OCI-LY3 (cell line): ENCODE measurements around the gene BIVM.

Experiments used
- H2AFZ ChIP-seq: fragments of 200-600, 300-600 bp; shearing (Covaris generic); 2 replicates; pipeline ENCODE4 v1.6.0; 2014; ENCODE audit warnings: antibody characterized with exemption, low read depth, low read length
- H3K27ac ChIP-seq: fragments of 200-600, 300-600 bp; sonication (generic); 2 replicates; pipeline ENCODE4 v1.5.1; 2014; ENCODE audit warnings: mild to moderate bottlenecking, low read length, moderate library complexity, mixed read lengths
- H3K27me3 ChIP-seq: fragments of 200-600, 300-600 bp; sonication (generic); 2 replicates; pipeline ENCODE4 v1.6.1; 2014; ENCODE audit warnings: low read depth, low read length, mixed read lengths
- H3K36me3 ChIP-seq: fragments of 200-600, 300-600 bp; sonication (generic); replicated peaks from 2 replicates; pipeline ENCODE3; 2014; ENCODE audit warnings: low read depth, low read length, mixed read lengths
- H3K4me1 ChIP-seq: fragments of 300-600, 200-600 bp; sonication (generic); 2 replicates; pipeline ENCODE4 v1.6.1; 2014; ENCODE audit warnings: low read length, mixed read lengths
- H3K4me2 ChIP-seq: fragments of 200-600, 300-600 bp; sonication (generic); 2 replicates; pipeline ENCODE4 v1.6.1; 2014; ENCODE audit warnings: low read length, mixed read lengths
- H3K4me3 ChIP-seq: fragments of 300-600, 200-600 bp; sonication (generic); 2 replicates; pipeline ENCODE4 v1.5.1; 2014; ENCODE audit warnings: antibody characterized with exemption, mild to moderate bottlenecking, low read length, moderate library complexity
- H3K79me2 ChIP-seq: fragments of 300-600, 200-600 bp; shearing (Covaris generic); 2 replicates; pipeline ENCODE4 v1.6.1; 2014; ENCODE audit warnings: mild to moderate bottlenecking, low read length, mixed read lengths
- H3K9ac ChIP-seq: fragments of 300-600, 200-600 bp; shearing (Covaris generic); 2 replicates; pipeline ENCODE4 v1.6.0; 2014; ENCODE audit warnings: mild to moderate bottlenecking, low read length, moderate library complexity
- H3K9me3 ChIP-seq: fragments of 200-600, 300-600 bp; shearing (Covaris generic); 2 replicates; pipeline ENCODE4 v1.6.1; 2014; ENCODE audit warnings: low read length, mixed read lengths; ENCODE audit not compliant: insufficient read depth
- H4K20me1 ChIP-seq: fragments of 200-600, 300-600 bp; sonication (generic); 2 replicates; pipeline ENCODE4 v1.6.1; 2016; ENCODE audit warnings: low read length, mixed read lengths; ENCODE audit not compliant: insufficient read depth
- EZH2phosphoT487 ChIP-seq: fragments of 200-600 bp; shearing (Covaris generic); IDR thresholded peaks from 2 replicates; pipeline ENCODE4 v1.6.1; 2018; ENCODE audit warnings: antibody characterized with exemption, mixed run types, low read depth
- TF ChIP-seq, protein P1 (sequence below): fragments of 200-600, 300-600 bp; sonication (generic); IDR thresholded peaks from 2 replicates; pipeline ENCODE4 v1.5.1; 2014; ENCODE audit warnings: antibody characterized with exemption, low read length, low read depth

The BIVM gene

DNA sequence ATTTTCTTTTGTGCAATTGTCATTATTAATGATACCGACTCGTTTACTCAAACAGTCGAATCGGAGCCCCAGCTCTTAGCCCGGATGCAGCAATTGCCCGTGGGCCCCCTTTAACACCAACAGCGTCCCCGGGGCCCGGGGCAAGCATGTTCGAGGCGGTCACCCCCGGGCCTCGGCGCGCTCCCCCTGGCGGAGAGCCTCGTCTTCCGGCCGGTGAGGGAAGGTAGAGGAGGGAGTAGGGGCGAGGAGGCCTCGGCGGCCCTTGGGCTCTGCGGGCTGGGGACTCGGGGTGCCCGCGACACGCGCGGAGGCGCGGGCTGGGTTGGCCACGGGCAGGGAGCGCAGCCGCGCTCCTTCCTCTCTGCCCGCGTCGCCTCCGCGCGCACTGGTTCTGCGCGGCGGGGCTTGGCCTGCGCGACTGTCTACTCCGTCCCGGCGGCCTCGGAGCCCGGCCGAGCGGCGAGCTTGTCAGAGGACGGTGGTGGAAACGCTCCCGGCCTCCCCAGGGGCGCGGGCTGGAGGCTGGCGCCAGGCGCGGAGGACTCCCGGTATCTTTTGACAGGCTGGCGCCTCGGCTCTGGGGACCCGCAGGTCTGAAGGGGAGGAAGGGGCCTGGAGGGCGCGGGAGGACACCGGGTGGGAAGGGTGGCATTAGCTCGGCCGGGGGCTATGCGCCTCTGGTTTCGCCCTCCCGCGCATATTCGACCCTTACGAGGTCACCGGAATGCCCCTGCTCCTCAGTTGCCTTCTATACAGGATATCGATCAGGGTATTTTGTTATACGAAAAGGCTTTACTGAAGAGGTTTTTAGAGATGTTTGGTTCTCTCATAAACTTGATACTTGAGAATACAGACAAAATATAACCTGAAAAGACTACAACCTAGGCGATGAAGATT, 1.5 kb downstream of the BIVM start:
- peak overlapping the region; percentile 74 for H3K9ac ChIP-seq
- H3K27me3 ChIP-seq = no peaks in the 10 kb centered on the region
- peak overlapping the region; percentile 91 for H3K4me2 ChIP-seq
- H4K20me1 ChIP-seq = no peaks in the 10 kb centered on the region
- H3K9me3 ChIP-seq = no peaks in the 10 kb centered on the region
- H3K27ac ChIP-seq = 0 out of 2 replicates have a peak overlapping the region, but pooled peaks have one; percentile 13
- peaks cover 13% of the 10 kb centered on the region for H3K79me2 ChIP-seq
- peaks cover 9% of the 10 kb centered on the region for H3K4me1 ChIP-seq
- peak overlapping the region; percentile 90 for H3K4me3 ChIP-seq
- H2AFZ ChIP-seq = peak overlapping the region; percentile 89
- TF ChIP-seq, protein P1, sequence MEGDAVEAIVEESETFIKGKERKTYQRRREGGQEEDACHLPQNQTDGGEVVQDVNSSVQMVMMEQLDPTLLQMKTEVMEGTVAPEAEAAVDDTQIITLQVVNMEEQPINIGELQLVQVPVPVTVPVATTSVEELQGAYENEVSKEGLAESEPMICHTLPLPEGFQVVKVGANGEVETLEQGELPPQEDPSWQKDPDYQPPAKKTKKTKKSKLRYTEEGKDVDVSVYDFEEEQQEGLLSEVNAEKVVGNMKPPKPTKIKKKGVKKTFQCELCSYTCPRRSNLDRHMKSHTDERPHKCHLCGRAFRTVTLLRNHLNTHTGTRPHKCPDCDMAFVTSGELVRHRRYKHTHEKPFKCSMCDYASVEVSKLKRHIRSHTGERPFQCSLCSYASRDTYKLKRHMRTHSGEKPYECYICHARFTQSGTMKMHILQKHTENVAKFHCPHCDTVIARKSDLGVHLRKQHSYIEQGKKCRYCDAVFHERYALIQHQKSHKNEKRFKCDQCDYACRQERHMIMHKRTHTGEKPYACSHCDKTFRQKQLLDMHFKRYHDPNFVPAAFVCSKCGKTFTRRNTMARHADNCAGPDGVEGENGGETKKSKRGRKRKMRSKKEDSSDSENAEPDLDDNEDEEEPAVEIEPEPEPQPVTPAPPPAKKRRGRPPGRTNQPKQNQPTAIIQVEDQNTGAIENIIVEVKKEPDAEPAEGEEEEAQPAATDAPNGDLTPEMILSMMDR = peak; percentile 76
- no peak for TF ChIP-seq EZH2phosphoT487
- H3K36me3 ChIP-seq = peaks cover 3% of the 10 kb centered on the region

DNA sequence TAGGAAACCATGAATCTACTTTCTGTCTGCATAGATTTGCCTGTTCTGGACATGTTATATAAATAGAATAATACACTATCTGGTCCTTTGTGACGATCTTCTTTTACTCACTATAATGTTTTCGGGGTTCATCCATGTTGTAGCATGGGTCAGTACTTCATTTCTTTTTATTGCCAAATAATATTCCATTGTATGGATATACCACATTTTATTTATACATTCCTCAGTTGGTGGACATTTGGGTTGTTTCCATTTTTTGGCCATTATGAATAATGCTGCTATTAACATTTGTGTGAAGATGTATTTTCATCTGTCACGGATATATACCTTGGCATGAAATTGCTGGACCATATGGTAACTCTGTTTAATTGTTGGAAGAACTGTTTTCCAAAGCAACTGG, 6.8 kb downstream of the BIVM start:
- no peaks in the 10 kb centered on the region for H3K9me3 ChIP-seq
- no peaks in the 10 kb centered on the region for H4K20me1 ChIP-seq
- peaks cover 12% of the 10 kb centered on the region for H3K79me2 ChIP-seq
- H3K4me2 ChIP-seq = no peak overlapping the region
- H3K4me3 ChIP-seq = no peak overlapping the region
- no peak overlapping the region for H3K27ac ChIP-seq
- TF ChIP-seq EZH2phosphoT487 = no peak
- TF ChIP-seq, protein P1 = no peak
- no peaks in the 10 kb centered on the region for H3K27me3 ChIP-seq
- H3K4me1 ChIP-seq = peaks cover 4% of the 10 kb centered on the region
- H3K9ac ChIP-seq = no peak overlapping the region
- no peak overlapping the region for H2AFZ ChIP-seq
- peaks cover 20% of the 10 kb centered on the region for H3K36me3 ChIP-seq

DNA sequence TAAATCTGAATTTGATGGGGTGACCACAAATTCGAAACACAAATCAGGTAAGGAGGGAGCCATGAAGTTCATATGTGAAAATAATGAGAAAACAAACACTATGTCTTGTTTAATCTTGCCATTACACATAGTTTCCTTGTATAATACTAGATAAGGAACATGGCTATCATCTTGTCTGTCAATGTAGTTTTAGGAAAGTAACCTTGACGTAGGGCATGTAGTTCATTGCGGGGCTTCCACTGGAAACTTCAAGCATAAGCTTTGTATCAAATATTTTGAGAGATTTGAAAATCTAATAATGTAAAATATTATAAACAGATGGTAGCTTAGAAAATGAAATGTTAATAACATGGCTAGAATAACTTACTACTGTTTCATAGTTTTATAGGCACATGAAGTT, 8.8 kb downstream of the BIVM start:
- Histone ChIP-seq H3K4me1 (no peaks in the 10 kb centered on the region), H3K27ac (no peak overlapping the region), H2AFZ (no peak overlapping the region), H3K36me3 (peaks cover 35% of the 10 kb centered on the region), H3K4me2 (no peak overlapping the region), H3K9me3 (peaks cover 5% of the 10 kb centered on the region; the same call in 1 of the 2 replicates), H4K20me1 (no peaks in the 10 kb centered on the region), H3K9ac (no peak overlapping the region), H3K79me2 (peaks cover 3% of the 10 kb centered on the region; the same call in 1 of the 2 replicates), H3K4me3 (no peak overlapping the region), H3K27me3 (no peaks in the 10 kb centered on the region)
- no peak for TF ChIP-seq EZH2phosphoT487
- TF ChIP-seq, protein P1 = no peak

DNA sequence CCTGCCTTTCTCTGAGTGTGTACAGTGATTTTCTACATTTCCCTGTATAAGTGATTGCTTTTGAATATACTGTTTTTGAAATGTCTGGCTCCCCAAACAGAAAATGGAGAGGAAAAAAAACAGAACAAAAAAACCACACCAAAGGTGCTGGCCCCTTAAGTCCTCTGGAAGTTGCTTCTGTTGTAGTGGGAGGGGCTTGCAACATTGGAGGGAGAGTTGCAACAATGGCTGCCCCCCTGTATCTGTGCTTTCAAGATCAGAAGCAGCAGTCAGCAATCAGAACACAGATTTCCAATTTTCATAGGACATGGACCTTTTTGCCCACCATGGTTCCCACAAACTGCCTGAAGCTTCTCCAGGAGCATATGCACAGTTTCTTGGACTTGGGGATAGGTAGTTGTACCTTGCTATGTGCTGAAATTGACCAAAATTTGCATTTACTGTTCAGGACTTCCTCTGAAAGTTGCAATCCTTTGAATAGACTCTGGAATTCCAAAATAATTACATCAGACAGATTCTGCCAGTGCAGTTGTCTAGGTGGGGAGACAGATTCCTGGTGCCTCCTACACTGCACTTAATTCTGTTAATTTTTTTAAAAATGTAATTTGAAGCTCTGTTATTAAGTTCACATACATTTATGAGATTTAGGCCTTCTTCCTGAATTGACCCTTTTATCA, 13.8 kb downstream of the BIVM start:
- H2AFZ ChIP-seq = no peak overlapping the region
- 0 out of 2 replicates have a peak, but pooled peaks cover 7% of the 10 kb centered on the region for H4K20me1 ChIP-seq
- no peak overlapping the region for H3K9ac ChIP-seq
- H3K4me1 ChIP-seq = peaks cover 12% of the 10 kb centered on the region
- no peaks in the 10 kb centered on the region for H3K27me3 ChIP-seq
- no peak overlapping the region for H3K4me3 ChIP-seq
- H3K27ac ChIP-seq = no peak overlapping the region
- H3K9me3 ChIP-seq = peaks cover 5% of the 10 kb centered on the region; the same call in 1 of the 2 replicates
- no peak for TF ChIP-seq EZH2phosphoT487
- TF ChIP-seq, protein P1 = no peak
- peaks cover 32% of the 10 kb centered on the region for H3K36me3 ChIP-seq
- H3K79me2 ChIP-seq = peaks cover 7% of the 10 kb centered on the region; the same call in 1 of the 2 replicates
- no peak overlapping the region for H3K4me2 ChIP-seq
